Measurements from ENCODE around the gene ACAD10.
"Not testable (repeated sequence)": the region's sequence is repeated elsewhere in the genome, so short reads cannot be mapped to it uniquely, and the experiment has no call there.

Gene ACAD10

DNA sequence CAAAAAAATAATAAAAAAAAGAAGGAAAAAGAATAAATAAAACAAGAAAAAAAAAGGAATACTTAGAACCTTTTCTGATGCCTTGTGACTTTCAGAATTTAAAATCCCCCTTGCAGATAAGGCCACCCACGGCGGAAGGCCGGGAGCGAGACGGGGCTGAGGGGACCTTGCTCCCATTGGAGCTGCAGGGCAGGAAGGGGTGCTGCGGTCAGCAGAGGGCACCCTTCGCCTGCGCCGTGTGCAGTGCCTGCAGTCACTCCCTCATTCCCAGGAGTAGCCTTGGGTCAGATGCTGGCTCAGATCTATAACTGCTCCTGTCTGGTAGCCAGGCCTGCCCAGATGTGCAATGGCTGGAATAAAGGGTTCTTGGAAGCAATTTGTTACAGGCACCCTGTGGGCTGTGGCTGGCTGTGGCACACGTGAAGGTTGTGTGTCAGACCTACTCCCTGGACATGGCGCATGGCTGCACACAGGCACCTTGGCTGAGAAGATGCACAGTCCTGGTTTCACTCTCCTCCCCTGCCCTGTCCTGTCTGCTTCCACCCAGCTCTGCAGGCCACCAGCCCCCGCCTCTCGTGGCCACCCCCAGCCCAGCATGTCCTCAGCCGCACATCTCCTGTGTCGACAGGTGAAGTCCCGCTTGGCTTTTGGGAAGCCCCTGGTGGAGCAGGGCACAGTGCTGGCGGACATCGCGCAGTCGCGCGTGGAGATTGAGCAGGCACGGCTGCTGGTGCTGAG lies 67.5 kb downstream of the ACAD10 start:
- DNase-seq (ENCODE audit: low spot score), result no peak

GRCh38 chr12:111754671-111755070 lies 68.8 kb downstream of the ACAD10 start:
- no peak for DNase-seq (ENCODE audit: low spot score)

- no peak for DNase-seq (ENCODE audit: low spot score)
Measured at GRCh38 chr12:111756196-111756595, 70.3 kb downstream of the ACAD10 start.

GRCh38 chr12:111756681-111757080 lies 70.8 kb downstream of the ACAD10 start:
- no peak for DNase-seq (ENCODE audit: low spot score)

GRCh38 chr12:111757361-111758119 lies 71.7 kb downstream of the ACAD10 start:
- no peak for DNase-seq (ENCODE audit: low spot score)

- no peak for DNase-seq (ENCODE audit: low spot score)
Measured at GRCh38 chr12:111758120-111758561, 72.3 kb downstream of the ACAD10 start.

DNA sequence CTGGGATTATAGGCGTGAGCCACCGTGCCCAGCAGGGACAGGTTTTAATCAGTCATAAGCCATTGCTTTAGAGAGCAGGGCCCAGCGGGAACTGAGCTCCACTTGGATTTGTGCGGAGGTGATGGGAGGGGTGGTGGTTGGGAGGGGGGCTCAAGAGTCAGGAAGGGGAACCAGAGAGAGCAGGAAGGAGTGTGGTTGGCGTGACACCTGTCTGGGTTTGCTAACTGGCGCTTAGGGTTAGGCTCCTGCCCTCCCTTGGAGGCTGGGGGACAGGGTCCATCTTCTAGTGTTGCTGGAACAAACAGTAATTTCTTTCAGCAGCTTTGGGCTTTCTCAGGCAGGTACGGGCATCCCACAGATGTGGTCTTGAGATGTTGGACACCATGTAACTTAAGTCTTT lies 73.4 kb downstream of the ACAD10 start:
- no peak for DNase-seq (ENCODE audit: low spot score)

- DNase-seq (ENCODE audit: low spot score), result no peak
Measured at GRCh38 chr12:111759991-111760390, 74.1 kb downstream of the ACAD10 start.

DNA sequence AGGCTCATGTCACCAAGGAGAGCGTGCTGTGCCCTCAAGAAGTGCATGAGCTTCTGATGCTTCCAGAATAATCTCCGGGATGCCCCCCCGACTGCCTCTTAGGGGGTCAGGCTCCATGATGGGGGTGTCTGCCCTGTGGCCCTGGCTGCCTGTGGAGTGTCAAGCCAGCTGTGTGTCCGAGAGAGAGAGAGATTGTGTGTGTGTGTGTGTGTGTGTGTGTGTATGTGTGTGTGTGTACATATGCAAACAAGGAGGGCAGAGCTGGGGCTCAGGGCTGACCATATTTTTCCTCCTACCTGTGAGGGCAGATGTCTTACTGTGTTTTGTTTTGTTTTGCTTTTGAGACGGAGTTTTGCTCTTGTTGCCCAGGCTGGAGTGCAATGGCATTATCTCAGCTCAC lies 75.2 kb downstream of the ACAD10 start:
- DNase-seq (ENCODE audit: low spot score), result no peak

DNA sequence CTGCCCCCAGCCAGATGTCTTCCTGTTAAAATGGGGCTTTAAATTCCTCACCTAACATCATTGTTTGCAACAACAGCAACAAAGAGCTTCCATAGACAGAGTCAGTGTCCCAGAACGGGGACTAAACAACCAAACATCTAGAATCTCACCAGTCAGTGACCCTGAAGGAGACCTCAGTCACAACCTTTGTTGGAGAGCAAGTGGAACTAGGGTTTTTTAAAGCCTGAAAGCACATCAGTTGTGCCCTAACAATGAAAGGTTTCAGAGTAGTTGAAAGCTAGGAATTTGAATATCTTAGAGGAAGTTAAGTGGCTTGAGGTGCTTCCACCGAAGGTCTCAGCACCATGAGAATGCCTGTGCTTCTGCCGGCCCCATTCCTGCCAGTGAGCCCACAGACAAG lies 75.9 kb downstream of the ACAD10 start:
- DNase-seq (ENCODE audit: low spot score), result no peak

DNA sequence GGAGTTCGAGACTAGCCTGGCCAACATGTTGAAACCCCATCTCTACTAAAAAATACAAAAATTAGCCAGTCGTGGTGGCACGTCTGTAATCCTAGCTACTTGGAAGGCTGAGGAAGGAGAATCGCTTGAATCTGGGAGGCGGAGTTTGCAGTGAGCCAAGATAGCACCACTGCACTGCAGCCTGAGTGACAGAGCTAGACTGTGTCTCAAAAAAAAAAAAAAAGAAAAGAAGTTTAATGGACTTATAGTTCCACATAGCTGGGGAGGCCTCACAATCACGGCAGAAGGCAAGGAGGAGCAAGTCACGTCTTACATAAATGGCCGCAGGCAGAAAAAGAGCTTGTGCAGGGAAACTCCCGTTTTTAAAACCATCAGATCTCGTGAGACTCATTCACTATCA lies 77.7 kb downstream of the ACAD10 start:
- not testable (repeated sequence) for DNase-seq (ENCODE audit: low spot score)

GRCh38 chr12:111764120-111764821 lies 78.4 kb downstream of the ACAD10 start:
- no peak for DNase-seq (ENCODE audit: low spot score)

DNA sequence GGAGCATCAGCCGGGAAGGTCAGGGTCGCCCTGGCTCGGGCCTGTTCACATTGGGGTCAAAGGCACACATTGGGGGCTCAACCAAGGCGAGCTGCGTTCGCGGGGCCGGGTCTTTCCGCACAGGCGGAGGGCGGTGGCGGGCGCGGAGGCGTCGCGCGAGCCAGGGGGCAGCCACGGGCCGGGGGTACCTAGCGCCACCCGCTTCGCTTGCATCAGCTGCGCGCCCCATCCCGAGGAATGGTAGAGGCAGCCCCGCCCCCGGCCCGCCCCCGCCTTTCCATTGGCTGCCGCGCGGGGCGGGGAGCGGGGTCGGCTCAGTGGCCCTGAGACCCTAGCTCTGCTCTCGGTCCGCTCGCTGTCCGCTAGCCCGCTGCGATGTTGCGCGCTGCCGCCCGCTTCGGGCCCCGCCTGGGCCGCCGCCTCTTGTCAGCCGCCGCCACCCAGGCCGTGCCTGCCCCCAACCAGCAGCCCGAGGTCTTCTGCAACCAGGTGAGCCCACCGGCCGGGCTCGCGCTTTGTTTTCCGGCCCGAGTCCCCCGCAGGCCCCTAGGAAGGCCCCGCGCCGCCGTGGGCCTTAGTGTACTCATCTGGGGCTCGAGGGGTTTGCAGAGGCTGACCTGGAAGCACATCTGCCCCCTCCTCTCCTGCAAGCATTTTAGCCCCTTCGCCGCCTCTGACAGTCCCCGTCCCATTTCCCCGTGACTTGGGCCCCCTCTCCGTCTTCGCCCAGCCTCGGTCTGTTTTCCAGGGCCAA lies 80.9 kb downstream of the ACAD10 start, which contains the start of gene ALDH2:
Gene ALDH2, plus strand, starts transcription at position 326 of the 754 bp plus-strand sequence. Its CDS starts 50 bp downstream, at position 376.
- no peak for DNase-seq (ENCODE audit: low spot score)

DNA sequence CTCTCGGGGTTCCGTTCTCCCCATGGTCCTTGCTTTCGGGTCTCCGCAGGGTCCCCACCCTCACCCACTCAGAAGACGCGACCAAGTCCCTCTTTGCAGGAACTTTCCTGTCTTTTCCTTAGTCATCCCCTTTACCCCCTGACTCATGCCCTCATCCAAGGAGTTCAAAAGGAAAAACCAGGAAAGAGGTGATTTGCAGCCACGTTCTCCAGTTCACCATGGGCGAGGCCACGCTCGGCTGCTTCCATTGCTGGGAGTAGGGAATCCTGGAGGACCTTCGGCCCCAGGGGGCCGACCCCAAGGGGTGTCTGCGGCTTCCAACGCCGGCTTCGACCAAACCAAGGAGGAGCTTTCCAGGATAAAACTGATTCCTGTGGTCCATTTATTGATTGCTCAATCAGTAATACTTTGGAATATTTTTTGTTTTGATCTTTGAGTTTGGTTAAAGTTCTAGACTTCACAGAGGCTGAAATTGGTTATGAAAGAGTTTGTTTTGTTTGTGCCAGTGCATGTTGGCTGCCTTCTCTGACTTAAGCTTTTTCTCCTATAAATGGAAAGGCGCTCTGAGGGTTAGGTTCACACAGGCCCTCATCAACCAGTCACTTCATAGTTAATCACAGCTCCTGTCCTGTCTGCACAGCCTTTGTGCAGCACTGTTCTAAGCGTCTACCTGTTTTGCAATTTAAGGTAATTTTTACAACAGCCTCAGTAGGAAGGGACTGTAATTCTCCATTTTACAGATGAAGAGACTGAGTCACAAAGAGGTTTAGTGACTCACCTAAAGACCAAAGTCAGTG lies 81.7 kb downstream of the ACAD10 start:
- no peak for DNase-seq (ENCODE audit: low spot score)

DNA sequence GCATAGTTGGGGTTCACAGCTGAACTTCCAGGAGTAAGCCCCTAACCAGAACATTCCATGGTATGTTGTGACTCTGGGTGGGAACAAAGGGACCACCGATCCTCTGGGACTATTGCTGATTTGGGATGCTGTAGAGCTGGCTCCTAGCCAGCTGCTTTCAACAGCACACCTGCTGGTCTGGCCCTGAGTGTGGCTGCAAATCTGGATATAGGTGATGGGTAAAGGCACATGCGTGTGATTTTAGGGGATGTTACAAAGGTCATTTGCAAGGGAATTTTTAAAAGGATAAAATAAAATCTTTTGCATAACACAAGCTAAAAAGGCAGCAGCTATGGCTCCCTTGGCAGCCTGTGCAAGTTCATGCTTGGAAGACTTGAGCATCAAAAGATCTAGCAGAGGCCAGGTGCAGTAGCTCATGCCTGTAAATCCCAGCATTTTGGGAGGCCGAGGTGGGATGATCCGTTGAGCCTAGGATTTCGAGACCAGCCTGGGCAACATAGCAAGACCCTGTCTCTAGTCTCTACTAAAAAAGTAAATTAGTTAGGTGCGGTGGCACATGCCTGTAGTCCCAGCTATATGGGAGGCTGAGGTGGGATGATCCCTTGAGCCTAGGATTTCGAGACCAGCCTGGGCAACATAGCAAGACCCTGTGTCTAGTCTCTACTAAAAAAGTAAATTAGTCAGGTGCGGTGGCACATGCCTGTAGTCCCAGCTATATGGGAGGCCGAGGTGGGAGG lies 82.5 kb downstream of the ACAD10 start:
- no peak for DNase-seq (ENCODE audit: low spot score)

GRCh38 chr12:111769599-111769998 lies 83.7 kb downstream of the ACAD10 start:
- DNase-seq (ENCODE audit: low spot score), result no peak

DNA sequence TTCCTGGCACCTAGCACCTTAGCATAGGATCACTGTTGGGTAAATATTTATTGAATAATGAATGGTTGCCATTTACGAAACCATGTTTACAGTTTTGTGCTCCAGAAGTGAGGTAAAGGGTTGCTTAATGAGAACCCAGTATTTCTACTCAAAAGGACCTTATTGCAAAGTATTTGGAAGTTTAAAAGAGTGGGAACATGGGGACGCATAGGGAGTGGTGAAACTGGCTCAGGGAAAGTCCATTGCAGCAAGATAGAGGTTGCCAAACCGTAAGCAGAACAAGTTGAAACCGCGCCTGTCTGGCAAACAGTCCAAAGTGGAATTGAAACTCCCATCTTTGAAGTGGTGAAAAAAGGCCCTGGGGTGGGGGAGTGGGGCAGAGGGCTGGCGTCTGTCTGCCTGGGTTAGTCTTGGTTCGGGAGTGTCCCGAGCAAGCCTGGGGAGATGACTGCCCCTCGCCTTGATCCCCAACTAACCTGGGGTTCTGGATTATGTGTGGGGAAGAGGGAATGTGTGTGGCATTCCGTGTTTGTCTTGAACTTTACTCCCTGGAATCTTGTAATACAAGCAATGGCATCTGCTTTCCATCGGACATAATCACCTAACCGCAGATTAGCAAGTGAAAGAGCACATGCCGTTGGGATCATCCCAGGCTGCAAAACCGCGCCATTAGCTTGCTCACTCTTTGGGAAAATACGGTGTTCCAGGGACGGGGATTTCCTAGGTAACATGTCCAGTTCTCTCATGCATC lies 88.1 kb downstream of the ACAD10 start:
- DNase-seq (ENCODE audit: low spot score), result peak; percentile 12

GRCh38 chr12:111775205-111776193 lies 89.6 kb downstream of the ACAD10 start:
- DNase-seq (ENCODE audit: low spot score), result peak; percentile 14

All from CD4-positive, alpha-beta T cell treated with Interleukin-2 at 100 ng/mL for 4 hours (primary cell).